ENCODE measurements around the gene EIF2AK3. TPM values are rescaled to one million over a fixed set of nuclear protein-coding genes. Genes with fewer than 3 reads are reported as not detected.

Gene EIF2AK3
- total and polyA plus RNA-seq, 2 of the 13 experiments (the other 11 are each of a cell fraction or from before 2014, with no cell fraction given), result 10.3 to 30.6 TPM

DNA sequence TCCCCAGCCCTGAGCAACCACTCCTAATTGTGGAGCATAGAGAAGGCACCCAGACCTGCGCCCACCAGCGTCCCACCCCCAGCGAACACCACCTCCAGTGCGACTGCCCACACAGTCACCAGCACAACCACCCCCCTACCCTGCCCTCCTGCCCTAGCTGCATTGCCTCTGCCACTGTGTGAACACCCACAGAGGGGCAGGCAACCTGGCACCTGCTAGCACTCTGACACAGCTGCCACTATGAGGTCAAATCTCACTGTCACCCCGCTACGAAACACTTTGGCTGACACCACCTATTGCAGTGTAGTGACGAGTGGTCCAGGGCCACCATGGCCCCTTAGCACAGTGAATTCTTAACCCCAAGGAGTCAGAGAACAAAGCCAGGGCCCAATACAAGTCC lies 14.1 kb upstream of the EIF2AK3 start:
- in situ Hi-C loops (cut with HindIII; ENCODE audit: extremely low pct_ligation_motif_present, low pct_unique_long_range_greater_than_20kb) (no loop called here), intact Hi-C loops (cut with micrococcal nuclease; ENCODE audit: unreplicated experiment) (no loop called here)
- WGBS (ENCODE audit: low lambda C conversion rate), result 78% methylated on average over 7 of the region's 7 CpGs
- FAIRE-seq (no peak), DNase-seq (ENCODE audit: low spot score) (no peak), ATAC-seq (peak; percentile 22; the same call in 1 of the 3 replicates)
- Histone ChIP-seq H3K79me2 (ENCODE audit: insufficient read depth, low read length) (no peaks in the 10 kb centered on the region), H3K36me3 (replicated peaks in 1 of 2; ENCODE audit: control insufficient read depth in 1 of 2, insufficient read depth in 2 of 2, low read length in 2 of 2) (no peaks in the 10 kb centered on the region), H3K9ac (ENCODE audit: insufficient read depth, low read depth, low read length) (no peak overlapping the region), H3K9me3 (ENCODE audit: low read length) (no peaks in the 10 kb centered on the region), H4K20me1 (ENCODE audit: insufficient read depth, low read length) (no peaks in the 10 kb centered on the region), H3K4me3 (replicated peaks in 1 of 3; ENCODE audit: insufficient read depth in 1 of 3, low read depth in 2 of 3, low read length in 3 of 3) (no peak overlapping the region), H3K4me2 (ENCODE audit: low read depth, low read length) (no peak overlapping the region), H3K27me3 (ENCODE audit: control insufficient read depth in 1 of 2, insufficient read depth in 2 of 2, low read length in 2 of 2) (no peaks in the 10 kb centered on the region; a peak in 2 of 5 replicates), H2AFZ (ENCODE audit: low read length) (no peak overlapping the region), H3K4me1 (ENCODE audit: insufficient read depth, low read length) (peaks cover 11% of the 10 kb centered on the region), H3K27ac (ENCODE audit: extremely low read length, insufficient read depth, low read length) (no peak overlapping the region)
- ChIA-PET POLR2A (no interaction called here), CTCF (ENCODE audit: low intra/inter-chr PET ratio, low total read pairs) (no interaction called here)
- TF ChIP-seq, protein P1, sequence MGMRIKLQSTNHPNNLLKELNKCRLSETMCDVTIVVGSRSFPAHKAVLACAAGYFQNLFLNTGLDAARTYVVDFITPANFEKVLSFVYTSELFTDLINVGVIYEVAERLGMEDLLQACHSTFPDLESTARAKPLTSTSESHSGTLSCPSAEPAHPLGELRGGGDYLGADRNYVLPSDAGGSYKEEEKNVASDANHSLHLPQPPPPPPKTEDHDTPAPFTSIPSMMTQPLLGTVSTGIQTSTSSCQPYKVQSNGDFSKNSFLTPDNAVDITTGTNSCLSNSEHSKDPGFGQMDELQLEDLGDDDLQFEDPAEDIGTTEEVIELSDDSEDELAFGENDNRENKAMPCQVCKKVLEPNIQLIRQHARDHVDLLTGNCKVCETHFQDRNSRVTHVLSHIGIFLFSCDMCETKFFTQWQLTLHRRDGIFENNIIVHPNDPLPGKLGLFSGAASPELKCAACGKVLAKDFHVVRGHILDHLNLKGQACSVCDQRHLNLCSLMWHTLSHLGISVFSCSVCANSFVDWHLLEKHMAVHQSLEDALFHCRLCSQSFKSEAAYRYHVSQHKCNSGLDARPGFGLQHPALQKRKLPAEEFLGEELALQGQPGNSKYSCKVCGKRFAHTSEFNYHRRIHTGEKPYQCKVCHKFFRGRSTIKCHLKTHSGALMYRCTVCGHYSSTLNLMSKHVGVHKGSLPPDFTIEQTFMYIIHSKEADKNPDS (CRISPR knock-in tag; IDR thresholded peaks at IDR 0.05), result no peak
- TF ChIP-seq, protein P2, sequence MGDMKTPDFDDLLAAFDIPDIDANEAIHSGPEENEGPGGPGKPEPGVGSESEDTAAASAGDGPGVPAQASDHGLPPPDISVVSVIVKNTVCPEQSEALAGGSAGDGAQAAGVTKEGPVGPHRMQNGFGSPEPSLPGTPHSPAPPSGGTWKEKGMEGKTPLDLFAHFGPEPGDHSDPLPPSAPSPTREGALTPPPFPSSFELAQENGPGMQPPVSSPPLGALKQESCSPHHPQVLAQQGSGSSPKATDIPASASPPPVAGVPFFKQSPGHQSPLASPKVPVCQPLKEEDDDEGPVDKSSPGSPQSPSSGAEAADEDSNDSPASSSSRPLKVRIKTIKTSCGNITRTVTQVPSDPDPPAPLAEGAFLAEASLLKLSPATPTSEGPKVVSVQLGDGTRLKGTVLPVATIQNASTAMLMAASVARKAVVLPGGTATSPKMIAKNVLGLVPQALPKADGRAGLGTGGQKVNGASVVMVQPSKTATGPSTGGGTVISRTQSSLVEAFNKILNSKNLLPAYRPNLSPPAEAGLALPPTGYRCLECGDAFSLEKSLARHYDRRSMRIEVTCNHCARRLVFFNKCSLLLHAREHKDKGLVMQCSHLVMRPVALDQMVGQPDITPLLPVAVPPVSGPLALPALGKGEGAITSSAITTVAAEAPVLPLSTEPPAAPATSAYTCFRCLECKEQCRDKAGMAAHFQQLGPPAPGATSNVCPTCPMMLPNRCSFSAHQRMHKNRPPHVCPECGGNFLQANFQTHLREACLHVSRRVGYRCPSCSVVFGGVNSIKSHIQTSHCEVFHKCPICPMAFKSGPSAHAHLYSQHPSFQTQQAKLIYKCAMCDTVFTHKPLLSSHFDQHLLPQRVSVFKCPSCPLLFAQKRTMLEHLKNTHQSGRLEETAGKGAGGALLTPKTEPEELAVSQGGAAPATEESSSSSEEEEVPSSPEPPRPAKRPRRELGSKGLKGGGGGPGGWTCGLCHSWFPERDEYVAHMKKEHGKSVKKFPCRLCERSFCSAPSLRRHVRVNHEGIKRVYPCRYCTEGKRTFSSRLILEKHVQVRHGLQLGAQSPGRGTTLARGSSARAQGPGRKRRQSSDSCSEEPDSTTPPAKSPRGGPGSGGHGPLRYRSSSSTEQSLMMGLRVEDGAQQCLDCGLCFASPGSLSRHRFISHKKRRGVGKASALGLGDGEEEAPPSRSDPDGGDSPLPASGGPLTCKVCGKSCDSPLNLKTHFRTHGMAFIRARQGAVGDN (CRISPR knock-in tag; IDR thresholded peaks at IDR 0.05), result 0 out of 2 replicates have a peak, but pooled peaks have one; percentile 13
- 0 out of 2 replicates have a peak, but pooled peaks have one; percentile 54 for TF ChIP-seq EEA1 (CRISPR knock-in tag; IDR thresholded peaks at IDR 0.05; ENCODE audit: borderline replicate concordance)
- no TSS peak for BruUV-seq (replicated peaks)
